GM12875 (cell line): ENCODE data around the gene CSF1.

ENCODE experiments used
- H3K4me3 ChIP-seq: one replicate; pipeline ENCODE4 v1.5.1; 2011; ENCODE audit warnings: low read depth, low read length, control low read depth
- CTCF ChIP-seq: IDR thresholded peaks from 2 replicates; pipeline ENCODE4 v1.5.1; 2011; ENCODE audit warnings: low read depth, mild to moderate bottlenecking, control low read depth, inconsistent platforms, low read length, moderate library complexity, borderline replicate concordance; ENCODE audit not compliant: insufficient read depth

The CSF1 gene

DNA sequence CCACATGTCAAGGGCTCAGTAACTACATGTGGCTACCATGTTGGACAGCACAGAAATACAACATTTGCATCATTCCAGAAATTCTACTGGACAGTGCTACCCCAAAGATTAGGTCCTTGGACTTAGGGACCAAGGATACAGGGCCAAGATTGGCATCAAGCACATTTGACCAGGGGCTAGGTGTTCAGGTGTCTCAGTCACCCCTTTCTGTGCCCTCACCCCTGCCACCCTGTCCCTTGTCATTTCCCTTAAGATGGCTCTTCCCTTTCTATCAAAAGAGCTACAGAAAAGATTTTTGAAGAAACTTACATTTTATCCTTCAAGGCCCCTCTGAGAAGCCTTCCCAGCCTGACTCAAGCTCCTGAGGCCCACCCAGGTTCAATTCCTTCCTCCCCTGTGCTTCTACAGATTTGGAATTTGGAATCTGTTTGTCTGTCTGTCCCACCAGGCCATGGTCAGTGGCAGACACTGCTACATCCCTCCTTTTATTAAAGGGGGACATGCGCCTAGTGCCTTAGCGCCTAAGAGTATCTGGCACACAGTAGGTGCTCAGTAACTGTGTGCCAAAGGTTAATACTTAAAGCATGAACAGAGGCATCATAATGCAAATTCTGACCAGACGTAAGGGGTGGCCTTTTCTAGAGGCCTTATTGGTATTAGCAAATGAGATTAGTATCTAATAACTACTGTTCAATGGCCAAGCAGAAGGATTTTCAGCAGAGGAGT, 21.4 kb downstream of the CSF1 start:
- no peak overlapping the region for H3K4me3 ChIP-seq
- no peak for TF ChIP-seq CTCF

DNA sequence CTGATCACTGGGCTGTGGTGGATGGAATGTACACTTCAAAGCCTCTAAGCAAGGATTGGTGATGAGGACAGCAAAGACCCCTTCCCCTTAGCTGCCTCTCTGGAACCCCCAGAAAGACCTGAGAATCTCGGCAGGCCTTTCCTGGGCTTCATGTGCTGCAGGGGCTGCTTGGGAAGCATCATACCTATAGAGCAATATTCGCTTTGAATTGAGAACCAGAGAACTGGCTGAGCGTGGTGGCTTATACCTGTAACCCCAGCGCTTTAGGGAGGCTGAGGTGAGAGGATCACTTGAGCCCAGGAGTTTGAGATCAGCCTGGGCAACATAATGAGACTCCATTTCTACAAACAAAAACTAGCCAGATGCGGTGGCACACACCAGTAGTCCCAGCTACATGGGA, 22.0 kb downstream of the CSF1 start:
- TF ChIP-seq CTCF: no peak
- H3K4me3 ChIP-seq: no peak overlapping the region

DNA sequence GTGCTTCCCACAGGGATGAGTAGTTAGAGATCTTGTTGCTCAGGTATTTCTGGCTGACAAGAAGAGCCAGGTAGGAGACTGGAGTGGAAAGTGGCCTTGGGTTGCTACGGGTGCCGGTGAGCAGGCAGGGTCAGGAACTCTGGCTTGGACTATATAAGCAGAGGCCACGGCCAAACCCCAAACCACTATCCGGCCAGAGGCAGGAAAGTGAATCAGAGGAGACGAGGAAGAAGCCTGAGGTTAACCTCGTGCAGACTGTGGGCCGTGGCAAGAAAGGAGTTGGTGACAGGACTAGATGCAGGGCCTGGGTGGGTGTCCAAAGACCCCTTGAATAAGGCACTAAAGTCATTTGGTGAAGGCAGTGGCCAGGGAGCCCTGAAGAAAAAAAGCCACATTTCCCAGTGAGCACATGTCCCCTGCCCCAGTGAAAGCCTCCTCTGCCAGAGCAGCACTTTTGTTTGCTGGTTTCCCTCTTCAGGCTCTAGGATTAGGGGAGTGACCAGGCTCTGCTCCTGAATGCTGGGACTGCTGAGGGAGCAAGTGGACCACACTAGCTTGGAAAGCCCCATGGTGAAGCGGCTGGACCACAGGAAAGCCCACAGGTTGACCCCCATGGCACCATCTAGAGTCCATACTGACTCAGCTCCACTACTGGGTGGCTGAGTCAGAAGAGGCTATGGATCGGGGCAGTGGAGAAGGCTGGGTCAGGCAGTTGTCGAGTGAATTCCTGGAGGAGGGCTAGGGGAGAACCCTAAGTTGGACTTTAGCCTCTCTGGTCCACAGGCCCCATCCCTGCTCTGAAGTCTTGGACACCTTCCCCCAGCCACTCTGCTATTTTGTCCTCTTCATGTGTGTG, 23.4 kb downstream of the CSF1 start:
- no peak for TF ChIP-seq CTCF
- no peak overlapping the region for H3K4me3 ChIP-seq

- H3K4me3 ChIP-seq: no peak overlapping the region
- TF ChIP-seq CTCF: no peak
Observed at GRCh38 chr1:109935451-109935900, 24.8 kb downstream of the CSF1 start.

DNA sequence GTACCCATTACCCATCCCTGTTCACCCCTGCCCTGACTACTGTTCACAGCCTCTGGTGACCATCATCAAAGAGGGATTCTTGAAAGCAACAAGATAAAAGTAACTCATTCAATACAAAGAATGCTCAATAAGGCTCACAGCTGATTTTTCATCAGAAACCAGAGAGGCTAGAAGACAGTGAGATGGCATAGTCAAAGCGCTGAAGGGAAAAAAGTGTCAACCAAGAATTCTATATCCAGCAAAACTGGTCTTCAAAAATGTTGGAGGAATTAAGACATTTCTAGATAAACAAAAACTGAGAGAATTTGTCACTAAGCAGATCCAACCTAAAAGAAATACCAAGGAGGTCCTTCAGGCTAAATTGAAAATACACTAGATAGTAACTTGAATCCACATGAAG, 27.1 kb downstream of the CSF1 start:
- no peak for TF ChIP-seq CTCF
- H3K4me3 ChIP-seq: no peak overlapping the region

GRCh38 chr1:109938556-109938955, 27.9 kb downstream of the CSF1 start:
- no peak overlapping the region for H3K4me3 ChIP-seq
- TF ChIP-seq CTCF: no peak
